GM21737 (cell line): Measurements from ENCODE around the gene KIF6.

Source experiments
- ATAC-seq: cut with Tn5 transposase; IDR thresholded peaks from one replicate; pipeline ENCODE4 v1.9.1; 2021; ENCODE audit warnings: mild to moderate bottlenecking, moderate library complexity; ENCODE audit not compliant: unreplicated experiment

Gene KIF6

GRCh38 chr6:39465539-39465938, 259.7 kb downstream of the KIF6 start:
- ATAC-seq = no peak

- no peak for ATAC-seq
Measured at GRCh38 chr6:39464067-39464466, 261.1 kb downstream of the KIF6 start.

GRCh38 chr6:39453956-39454524, 271.2 kb downstream of the KIF6 start:
- ATAC-seq = no peak

GRCh38 chr6:39453241-39453640, 272.0 kb downstream of the KIF6 start:
- no peak for ATAC-seq

- ATAC-seq = no peak
Measured at GRCh38 chr6:39452306-39453145, 272.7 kb downstream of the KIF6 start.

- no peak for ATAC-seq
Measured at GRCh38 chr6:39451831-39452230, 273.4 kb downstream of the KIF6 start.

GRCh38 chr6:39449022-39449421, 276.2 kb downstream of the KIF6 start:
- no peak for ATAC-seq

- ATAC-seq = no peak
Measured at GRCh38 chr6:39446909-39447308, 278.3 kb downstream of the KIF6 start.

GRCh38 chr6:39445667-39446066, 279.5 kb downstream of the KIF6 start:
- no peak for ATAC-seq

- ATAC-seq = no peak
Measured at GRCh38 chr6:39444479-39445019, 280.7 kb downstream of the KIF6 start.

GRCh38 chr6:39441986-39442385, 283.2 kb downstream of the KIF6 start:
- ATAC-seq = no peak

- ATAC-seq = no peak
Measured at GRCh38 chr6:39441301-39441700, 283.9 kb downstream of the KIF6 start.

- no peak for ATAC-seq
Measured at GRCh38 chr6:39440039-39440426, 285.2 kb downstream of the KIF6 start.

GRCh38 chr6:39439342-39440038, 285.7 kb downstream of the KIF6 start:
- no peak for ATAC-seq

GRCh38 chr6:39433630-39434029, 291.6 kb downstream of the KIF6 start:
- no peak for ATAC-seq

GRCh38 chr6:39432330-39433025, 292.7 kb downstream of the KIF6 start:
- no peak for ATAC-seq

- no peak for ATAC-seq
Measured at GRCh38 chr6:39430871-39431523, 294.2 kb downstream of the KIF6 start.

- no peak for ATAC-seq
Measured at GRCh38 chr6:39430446-39430845, 294.8 kb downstream of the KIF6 start.

GRCh38 chr6:39428816-39429215, 296.4 kb downstream of the KIF6 start:
- no peak for ATAC-seq

- ATAC-seq = no peak
Measured at GRCh38 chr6:39428152-39428551, 297.1 kb downstream of the KIF6 start.

- no peak for ATAC-seq
Measured at GRCh38 chr6:39426073-39426456, 299.1 kb downstream of the KIF6 start.
